Ovary (tissue), 3 donors: ENCODE measurements around the gene RASA2.

Experiments used
- EP300 ChIP-seq: sonication (generic); formaldehyde crosslinking; IDR thresholded peaks from one replicate; pipeline ENCODE4 v1.6.1; 2017; ENCODE audit warnings: antibody characterized with exemption
- TF ChIP-seq, protein P1 (sequence below), 3 donors: fragments of 450-650 bp in 2 of 3; fragments of 200-600 bp in 1 of 3; IDR thresholded peaks; one replicate each; pipeline versions ENCODE4 v1.5.1 to v1.8.0; 2016 to 2022; ENCODE audit warnings: antibody characterized with exemption in 3 of 3, mild to moderate bottlenecking in 1 of 3
- donor health status: DM: no; HTN: no; CAD: no.

DNA sequence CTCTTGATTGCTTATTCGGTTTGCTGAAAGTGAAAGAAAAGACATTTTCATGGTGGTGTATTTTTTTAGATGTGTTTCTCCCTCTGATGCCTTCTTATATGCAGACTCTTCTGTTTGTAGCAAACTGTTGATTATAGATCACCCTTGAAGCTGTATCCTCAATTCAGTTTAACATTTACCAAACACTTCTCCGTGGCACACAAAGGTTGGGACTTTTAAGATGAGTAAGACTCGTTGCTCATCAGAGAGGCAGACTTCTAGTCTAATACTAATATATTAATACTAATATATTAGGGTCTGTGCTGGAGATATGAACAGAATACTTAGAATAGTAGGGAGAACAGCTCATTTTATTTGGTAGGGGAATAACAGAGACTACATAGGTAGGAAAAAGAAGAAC lies 32.8 kb downstream of the RASA2 start:
- TF ChIP-seq, protein P1, sequence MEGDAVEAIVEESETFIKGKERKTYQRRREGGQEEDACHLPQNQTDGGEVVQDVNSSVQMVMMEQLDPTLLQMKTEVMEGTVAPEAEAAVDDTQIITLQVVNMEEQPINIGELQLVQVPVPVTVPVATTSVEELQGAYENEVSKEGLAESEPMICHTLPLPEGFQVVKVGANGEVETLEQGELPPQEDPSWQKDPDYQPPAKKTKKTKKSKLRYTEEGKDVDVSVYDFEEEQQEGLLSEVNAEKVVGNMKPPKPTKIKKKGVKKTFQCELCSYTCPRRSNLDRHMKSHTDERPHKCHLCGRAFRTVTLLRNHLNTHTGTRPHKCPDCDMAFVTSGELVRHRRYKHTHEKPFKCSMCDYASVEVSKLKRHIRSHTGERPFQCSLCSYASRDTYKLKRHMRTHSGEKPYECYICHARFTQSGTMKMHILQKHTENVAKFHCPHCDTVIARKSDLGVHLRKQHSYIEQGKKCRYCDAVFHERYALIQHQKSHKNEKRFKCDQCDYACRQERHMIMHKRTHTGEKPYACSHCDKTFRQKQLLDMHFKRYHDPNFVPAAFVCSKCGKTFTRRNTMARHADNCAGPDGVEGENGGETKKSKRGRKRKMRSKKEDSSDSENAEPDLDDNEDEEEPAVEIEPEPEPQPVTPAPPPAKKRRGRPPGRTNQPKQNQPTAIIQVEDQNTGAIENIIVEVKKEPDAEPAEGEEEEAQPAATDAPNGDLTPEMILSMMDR (IDR thresholded peaks at IDR 0.05): no peak
- TF ChIP-seq EP300: no peak
